Measurements from ENCODE around the gene PTHLH.

Gene PTHLH

DNA sequence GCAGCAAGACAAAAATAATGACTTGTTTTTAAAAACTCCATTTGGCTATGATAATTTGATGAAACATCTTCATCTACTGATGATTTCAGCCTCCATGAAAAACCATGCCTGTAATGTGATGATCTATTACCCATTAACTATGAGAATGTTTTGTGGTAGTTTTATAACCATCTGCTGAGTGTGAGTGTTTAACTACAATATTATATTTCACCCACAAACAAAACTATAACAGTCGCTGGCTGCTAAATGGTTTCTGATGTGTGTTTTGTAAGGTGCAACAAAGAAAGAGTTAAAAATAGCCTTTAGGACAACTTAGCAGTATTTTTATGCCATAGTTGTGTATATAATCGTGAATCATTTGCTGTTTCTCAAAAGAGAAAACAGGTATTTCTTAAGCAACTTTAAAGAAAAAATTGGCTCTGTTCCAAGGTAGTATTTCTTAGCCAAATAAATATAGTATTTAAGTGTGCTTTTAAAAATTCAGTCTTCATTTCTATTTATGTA lies 4.9 kb downstream of the PTHLH start:
- peaks cover 36% of the 10 kb centered on the region for H3K27me3 ChIP-seq (replicated peaks; ENCODE audit: control insufficient read depth, insufficient read depth, low read length, poor library complexity, severe bottlenecking)
- no peak for DNase-seq
- no peaks in the 10 kb centered on the region for H3K36me3 ChIP-seq (ENCODE audit: control insufficient read depth, insufficient read depth, low read length)
- peaks cover 14% of the 10 kb centered on the region for H3K4me1 ChIP-seq (ENCODE audit: control insufficient read depth, insufficient read depth, low read length, poor library complexity, severe bottlenecking)
- H3K9me3 ChIP-seq (ENCODE audit: control insufficient read depth, low read length): no peaks in the 10 kb centered on the region
- H3K27ac ChIP-seq (ENCODE audit: insufficient read depth, low read length, poor library complexity, severe bottlenecking): no peak overlapping the region
- no peak overlapping the region for H3K4me3 ChIP-seq (ENCODE audit: insufficient read depth, low read depth, low read length, poor library complexity, severe bottlenecking)

DNA sequence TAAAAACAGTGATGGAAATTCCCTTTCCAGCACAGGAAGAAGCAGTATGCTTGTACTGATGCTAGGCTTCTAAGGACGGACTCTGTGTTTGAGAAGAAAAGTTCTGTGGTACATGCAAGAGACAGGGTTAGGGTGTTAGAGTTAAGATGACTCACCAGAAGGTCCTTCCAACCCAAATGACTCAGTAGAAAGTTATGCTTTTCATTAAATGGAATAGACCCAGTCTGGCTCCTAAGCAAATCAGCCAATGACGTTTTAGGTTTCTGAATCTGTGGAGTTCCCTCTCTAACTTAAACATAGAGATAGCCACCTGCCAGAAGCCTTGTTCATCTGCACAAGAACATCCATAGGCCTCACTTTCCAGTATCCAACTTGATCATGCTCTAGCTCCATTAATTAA lies 5.7 kb downstream of the PTHLH start:
- Histone ChIP-seq H3K9me3 (ENCODE audit: control insufficient read depth, low read length) (no peaks in the 10 kb centered on the region), H3K27ac (ENCODE audit: insufficient read depth, low read length, poor library complexity, severe bottlenecking) (no peak overlapping the region), H3K36me3 (ENCODE audit: control insufficient read depth, insufficient read depth, low read length) (no peaks in the 10 kb centered on the region), H3K4me1 (ENCODE audit: control insufficient read depth, insufficient read depth, low read length, poor library complexity, severe bottlenecking) (peaks cover 14% of the 10 kb centered on the region), H3K4me3 (ENCODE audit: insufficient read depth, low read depth, low read length, poor library complexity, severe bottlenecking) (no peak overlapping the region), H3K27me3 (replicated peaks; ENCODE audit: control insufficient read depth, insufficient read depth, low read length, poor library complexity, severe bottlenecking) (peaks cover 36% of the 10 kb centered on the region)
- DNase-seq: no peak

DNA sequence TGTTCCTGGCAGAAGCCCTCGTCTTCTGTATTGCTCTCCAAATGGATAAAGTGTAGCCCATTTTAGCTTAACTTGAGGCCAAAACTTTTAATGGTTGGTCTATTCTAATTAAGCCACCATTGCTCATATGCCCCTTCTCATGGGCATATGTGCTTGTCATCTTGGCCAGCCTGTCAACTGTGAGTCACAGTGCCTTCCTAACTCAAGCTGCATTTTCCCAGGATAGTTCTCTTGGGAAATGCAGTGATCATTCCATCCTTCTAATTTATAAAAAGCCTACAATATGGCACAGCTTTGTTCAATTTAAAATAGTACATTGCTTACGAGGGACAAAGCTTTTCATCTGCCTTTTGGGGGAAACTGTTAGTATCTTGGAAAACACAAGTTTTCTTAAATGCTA lies 6.6 kb downstream of the PTHLH start:
- H3K27me3 ChIP-seq (replicated peaks; ENCODE audit: control insufficient read depth, insufficient read depth, low read length, poor library complexity, severe bottlenecking): peaks cover 30% of the 10 kb centered on the region
- no peak for DNase-seq

GRCh38 chr12:27965411-27965810 lies 7.1 kb downstream of the PTHLH start:
- peaks cover 25% of the 10 kb centered on the region for H3K27me3 ChIP-seq (replicated peaks; ENCODE audit: control insufficient read depth, insufficient read depth, low read length, poor library complexity, severe bottlenecking)
- no peak overlapping the region for H3K27ac ChIP-seq (ENCODE audit: insufficient read depth, low read length, poor library complexity, severe bottlenecking)
- H3K9me3 ChIP-seq (ENCODE audit: control insufficient read depth, low read length): no peaks in the 10 kb centered on the region
- DNase-seq: no peak
- peaks cover 8% of the 10 kb centered on the region for H3K4me1 ChIP-seq (ENCODE audit: control insufficient read depth, insufficient read depth, low read length, poor library complexity, severe bottlenecking)
- no peaks in the 10 kb centered on the region for H3K36me3 ChIP-seq (ENCODE audit: control insufficient read depth, insufficient read depth, low read length)
- no peak overlapping the region for H3K4me3 ChIP-seq (ENCODE audit: insufficient read depth, low read depth, low read length, poor library complexity, severe bottlenecking)

More for the DNA sequence above, 6.6 kb downstream of the PTHLH start:
- Histone ChIP-seq H3K4me1 (ENCODE audit: control insufficient read depth, insufficient read depth, low read length, poor library complexity, severe bottlenecking) (peaks cover 12% of the 10 kb centered on the region), H3K36me3 (ENCODE audit: control insufficient read depth, insufficient read depth, low read length) (no peaks in the 10 kb centered on the region), H3K4me3 (ENCODE audit: insufficient read depth, low read depth, low read length, poor library complexity, severe bottlenecking) (no peak overlapping the region), H3K27ac (ENCODE audit: insufficient read depth, low read length, poor library complexity, severe bottlenecking) (no peak overlapping the region), H3K9me3 (ENCODE audit: control insufficient read depth, low read length) (no peaks in the 10 kb centered on the region)

DNA sequence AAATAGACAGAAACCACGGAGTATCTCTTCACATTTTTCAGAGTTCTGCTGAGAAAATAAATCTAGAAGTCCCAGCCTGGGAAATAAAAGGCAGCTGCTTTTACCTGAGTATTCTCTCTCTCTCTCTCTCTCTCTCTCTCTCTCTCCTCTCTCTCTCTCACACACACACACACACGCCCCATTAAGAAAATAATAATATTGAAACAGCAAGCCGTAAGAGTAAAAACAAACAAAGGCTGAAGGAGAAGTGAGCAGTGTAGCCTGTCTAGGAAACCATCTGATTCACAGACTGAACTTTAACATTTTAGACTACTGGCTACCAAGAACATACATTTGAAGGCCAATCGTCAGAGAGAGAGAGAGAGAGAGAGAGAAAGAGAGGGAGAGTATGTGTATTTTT lies 8.4 kb downstream of the PTHLH start:
- no peak for DNase-seq
- Histone ChIP-seq H3K9me3 (ENCODE audit: control insufficient read depth, low read length) (no peaks in the 10 kb centered on the region), H3K4me3 (ENCODE audit: insufficient read depth, low read depth, low read length, poor library complexity, severe bottlenecking) (no peak overlapping the region), H3K27me3 (replicated peaks; ENCODE audit: control insufficient read depth, insufficient read depth, low read length, poor library complexity, severe bottlenecking) (peaks cover 15% of the 10 kb centered on the region), H3K36me3 (ENCODE audit: control insufficient read depth, insufficient read depth, low read length) (no peaks in the 10 kb centered on the region), H3K4me1 (ENCODE audit: control insufficient read depth, insufficient read depth, low read length, poor library complexity, severe bottlenecking) (peaks cover 3% of the 10 kb centered on the region), H3K27ac (ENCODE audit: insufficient read depth, low read length, poor library complexity, severe bottlenecking) (no peak overlapping the region)

GRCh38 chr12:27960821-27961220 lies 11.7 kb downstream of the PTHLH start:
- H3K27ac ChIP-seq (ENCODE audit: insufficient read depth, low read length, poor library complexity, severe bottlenecking): no peak overlapping the region
- DNase-seq: no peak
- H3K4me1 ChIP-seq (ENCODE audit: control insufficient read depth, insufficient read depth, low read length, poor library complexity, severe bottlenecking): no peaks in the 10 kb centered on the region
- H3K27me3 ChIP-seq (replicated peaks; ENCODE audit: control insufficient read depth, insufficient read depth, low read length, poor library complexity, severe bottlenecking): peaks cover 5% of the 10 kb centered on the region
- no peaks in the 10 kb centered on the region for H3K36me3 ChIP-seq (ENCODE audit: control insufficient read depth, insufficient read depth, low read length)
- no peak overlapping the region for H3K4me3 ChIP-seq (ENCODE audit: insufficient read depth, low read depth, low read length, poor library complexity, severe bottlenecking)
- H3K9me3 ChIP-seq (ENCODE audit: control insufficient read depth, low read length): no peaks in the 10 kb centered on the region

DNA sequence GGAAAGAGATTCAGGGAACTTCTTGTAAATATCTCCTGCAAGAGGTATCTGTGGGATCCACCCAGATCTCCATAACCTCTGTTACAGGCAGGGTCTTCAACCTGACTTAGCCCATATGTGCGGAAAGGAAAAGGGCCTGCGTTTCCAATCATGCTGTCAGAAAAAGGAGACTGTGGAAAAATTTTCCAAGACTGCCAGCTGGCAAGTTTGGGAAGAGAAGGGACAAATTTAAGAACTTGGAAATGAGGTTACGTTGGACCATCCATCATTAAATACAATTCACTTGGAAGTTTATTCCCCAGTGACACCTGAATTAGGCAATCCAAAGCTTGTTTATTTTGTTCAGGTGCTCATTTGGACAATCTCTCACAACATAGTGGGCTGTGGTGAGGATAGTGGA lies 13.9 kb downstream of the PTHLH start:
- H3K4me1 ChIP-seq (ENCODE audit: control insufficient read depth, insufficient read depth, low read length, poor library complexity, severe bottlenecking): no peaks in the 10 kb centered on the region
- H3K27me3 ChIP-seq (replicated peaks; ENCODE audit: control insufficient read depth, insufficient read depth, low read length, poor library complexity, severe bottlenecking): no peaks in the 10 kb centered on the region
- no peak for DNase-seq
- H3K36me3 ChIP-seq (ENCODE audit: control insufficient read depth, insufficient read depth, low read length): no peaks in the 10 kb centered on the region
- H3K4me3 ChIP-seq (ENCODE audit: insufficient read depth, low read depth, low read length, poor library complexity, severe bottlenecking): no peak overlapping the region
- H3K9me3 ChIP-seq (ENCODE audit: control insufficient read depth, low read length): no peaks in the 10 kb centered on the region
- H3K27ac ChIP-seq (ENCODE audit: insufficient read depth, low read length, poor library complexity, severe bottlenecking): no peak overlapping the region

DNA sequence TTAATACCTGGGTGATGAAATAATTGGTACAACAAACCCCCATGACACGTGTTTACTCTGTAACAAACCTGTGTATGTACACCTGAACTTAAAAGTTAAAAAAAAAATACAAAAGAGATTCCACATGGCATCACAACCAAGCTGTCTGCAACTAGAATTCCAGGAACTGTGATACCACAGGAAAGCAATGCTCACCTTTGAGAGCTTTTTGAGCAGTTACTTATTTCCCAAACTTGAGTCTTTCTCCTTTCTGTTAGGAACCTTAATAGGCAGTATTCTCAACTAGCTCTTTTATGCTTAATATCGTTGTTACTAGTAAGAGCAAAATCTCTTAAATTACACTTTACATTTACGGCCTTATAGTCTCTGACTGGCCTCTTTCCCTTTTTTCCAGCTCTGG lies 15.2 kb downstream of the PTHLH start:
- Histone ChIP-seq H3K4me1 (ENCODE audit: control insufficient read depth, insufficient read depth, low read length, poor library complexity, severe bottlenecking) (no peaks in the 10 kb centered on the region), H3K36me3 (ENCODE audit: control insufficient read depth, insufficient read depth, low read length) (no peaks in the 10 kb centered on the region), H3K4me3 (ENCODE audit: insufficient read depth, low read depth, low read length, poor library complexity, severe bottlenecking) (no peak overlapping the region), H3K27me3 (replicated peaks; ENCODE audit: control insufficient read depth, insufficient read depth, low read length, poor library complexity, severe bottlenecking) (no peaks in the 10 kb centered on the region), H3K9me3 (ENCODE audit: control insufficient read depth, low read length) (no peaks in the 10 kb centered on the region), H3K27ac (ENCODE audit: insufficient read depth, low read length, poor library complexity, severe bottlenecking) (no peak overlapping the region)
- no peak for DNase-seq

- Histone ChIP-seq H3K4me1 (ENCODE audit: control insufficient read depth, insufficient read depth, low read length, poor library complexity, severe bottlenecking) (no peaks in the 10 kb centered on the region), H3K4me3 (ENCODE audit: insufficient read depth, low read depth, low read length, poor library complexity, severe bottlenecking) (no peak overlapping the region), H3K27ac (ENCODE audit: insufficient read depth, low read length, poor library complexity, severe bottlenecking) (no peak overlapping the region), H3K9me3 (ENCODE audit: control insufficient read depth, low read length) (no peaks in the 10 kb centered on the region), H3K36me3 (ENCODE audit: control insufficient read depth, insufficient read depth, low read length) (no peaks in the 10 kb centered on the region), H3K27me3 (replicated peaks; ENCODE audit: control insufficient read depth, insufficient read depth, low read length, poor library complexity, severe bottlenecking) (no peaks in the 10 kb centered on the region)
- DNase-seq: no peak
These were observed 18.7 kb downstream of the PTHLH start for GRCh38 chr12:27953817-27954216.

DNA sequence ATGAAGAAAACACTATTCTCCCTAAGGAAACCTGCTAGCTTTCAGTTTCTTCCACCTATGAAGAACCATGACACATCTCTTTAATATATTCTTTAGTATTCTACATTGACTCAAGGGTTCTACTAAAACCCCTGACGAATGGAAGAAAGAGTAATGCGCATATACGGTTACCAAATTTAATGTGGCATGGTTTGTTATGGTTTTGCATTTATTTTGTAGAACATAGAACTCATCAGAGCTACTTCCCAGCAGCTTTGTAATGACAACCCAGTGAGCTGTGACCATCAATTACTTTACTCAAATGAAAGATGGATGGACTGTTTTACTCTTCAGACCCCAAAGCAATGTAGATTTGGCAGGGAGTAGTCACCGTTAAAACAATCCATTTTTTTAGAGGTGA lies 19.2 kb downstream of the PTHLH start:
- H3K9me3 ChIP-seq (ENCODE audit: control insufficient read depth, low read length): no peaks in the 10 kb centered on the region
- no peak overlapping the region for H3K4me3 ChIP-seq (ENCODE audit: insufficient read depth, low read depth, low read length, poor library complexity, severe bottlenecking)
- no peak for DNase-seq
- H3K4me1 ChIP-seq (ENCODE audit: control insufficient read depth, insufficient read depth, low read length, poor library complexity, severe bottlenecking): no peaks in the 10 kb centered on the region
- no peaks in the 10 kb centered on the region for H3K27me3 ChIP-seq (replicated peaks; ENCODE audit: control insufficient read depth, insufficient read depth, low read length, poor library complexity, severe bottlenecking)
- no peak overlapping the region for H3K27ac ChIP-seq (ENCODE audit: insufficient read depth, low read length, poor library complexity, severe bottlenecking)
- no peaks in the 10 kb centered on the region for H3K36me3 ChIP-seq (ENCODE audit: control insufficient read depth, insufficient read depth, low read length)

- Histone ChIP-seq H3K9me3 (ENCODE audit: control insufficient read depth, low read length) (no peaks in the 10 kb centered on the region), H3K4me1 (ENCODE audit: control insufficient read depth, insufficient read depth, low read length, poor library complexity, severe bottlenecking) (no peaks in the 10 kb centered on the region), H3K27ac (ENCODE audit: insufficient read depth, low read length, poor library complexity, severe bottlenecking) (no peak overlapping the region), H3K27me3 (replicated peaks; ENCODE audit: control insufficient read depth, insufficient read depth, low read length, poor library complexity, severe bottlenecking) (no peaks in the 10 kb centered on the region), H3K36me3 (ENCODE audit: control insufficient read depth, insufficient read depth, low read length) (no peaks in the 10 kb centered on the region), H3K4me3 (ENCODE audit: insufficient read depth, low read depth, low read length, poor library complexity, severe bottlenecking) (no peak overlapping the region)
- DNase-seq: no peak
These were observed 20.0 kb downstream of the PTHLH start for GRCh38 chr12:27952510-27952909.

Data from effector memory CD4-positive, alpha-beta T cell (primary cell).